ENCODE data around the gene CUBN. TPM values are rescaled to one million over a fixed set of nuclear protein-coding genes. Genes with fewer than 3 reads are reported as not detected.

CUBN gene
- total and polyA plus RNA-seq, 9 of the 15 experiments (the other 6 are each of a cell fraction or from before 2014, with no cell fraction given) = 0.04 to 0.33 (median 0.09) TPM

- Histone ChIP-seq H3K9ac (ENCODE audit: insufficient read depth in 1 of 2, low read depth in 2 of 2, low read length in 2 of 2) (no peak overlapping the region), H3K27ac (ENCODE audit: extremely low read depth, low read depth, low read length) (no peak overlapping the region), H3K4me1 (replicated peaks in 1 of 2; ENCODE audit: control insufficient read depth in 2 of 2, insufficient read depth in 2 of 2, low read length in 2 of 2) (peaks cover 0 to 18% of the 10 kb centered on the region in 2 experiments; a peak in 3 of 5 replicates), H3K4me2 (ENCODE audit: insufficient read depth, low read length) (no peak overlapping the region), H3K9me1 (ENCODE audit: control insufficient read depth, insufficient read depth, low read length) (no peaks in the 10 kb centered on the region), H2AFZ (ENCODE audit: low read depth, low read length) (0 out of 2 replicates have a peak overlapping the region, but pooled peaks have one; percentile 44), H3K36me3 (ENCODE audit: control insufficient read depth, insufficient read depth, low read length) (no peaks in the 10 kb centered on the region), H3K79me2 (ENCODE audit: control insufficient read depth, insufficient read depth, low read length) (no peaks in the 10 kb centered on the region), H3K9me3 (replicated peaks; ENCODE audit: control insufficient read depth, insufficient read depth, low read depth, low read length) (0 out of 2 replicates have a peak, but pooled peaks cover 2% of the 10 kb centered on the region), H3K4me3 (no peak overlapping the region), H3K27me3 (ENCODE audit: control insufficient read depth in 2 of 2, insufficient read depth in 2 of 2, low read length in 2 of 2) (no peaks in the 10 kb centered on the region), H4K20me1 (replicated peaks; ENCODE audit: control insufficient read depth, insufficient read depth, low read length) (no peaks in the 10 kb centered on the region)
- FAIRE-seq (no peak), ATAC-seq (no peak), DNase-seq (ENCODE audit: extremely low read depth in 1 of 4, low spot score in 3 of 4) (no peak)
- in situ Hi-C loops (cut with MboI) = no loop called here
- peak; percentile 52; the same call in 1 of the 2 replicates for TF ChIP-seq MBD1 (CRISPR knock-in tag; IDR thresholded peaks at IDR 0.05)
- TF ChIP-seq ELK1 (CRISPR knock-in tag; IDR thresholded peaks at IDR 0.05) = no peak
- intact Hi-C loops (cut with micrococcal nuclease) = no loop called here
- CTCF ChIA-PET (ENCODE audit: low intra/inter-chr PET ratio) = no interaction called here
- POLR2A ChIA-PET = interaction anchor here (1.5 kb wide), 1 partner anchor 17 kb away, joined by 4 read pairs; no protein-coding TSS in a partner anchor
- no TSS peak for BruUV-seq (replicated peaks)
- WGBS (ENCODE audit: insufficient coverage, low coverage, missing lambda C conversion rate) = 69% methylated on average over 10 of the region's 10 CpGs
Measured at GRCh38 chr10:16992611-16993119, 136.9 kb downstream of the CUBN start.

Data from K562 (cell line).